IPS-11a (cell line): ENCODE results near the gene C1QTNF1.
"Not testable (repeated sequence)": the region's sequence is repeated elsewhere in the genome, so short reads cannot be mapped to it uniquely, and the experiment has no call there.

Experiments
- H3K4me3 ChIP-seq: one replicate; pipeline ENCODE4 v1.5.1; 2013; ENCODE audit warnings: low read depth, low read length, control low read depth

C1QTNF1 gene

DNA sequence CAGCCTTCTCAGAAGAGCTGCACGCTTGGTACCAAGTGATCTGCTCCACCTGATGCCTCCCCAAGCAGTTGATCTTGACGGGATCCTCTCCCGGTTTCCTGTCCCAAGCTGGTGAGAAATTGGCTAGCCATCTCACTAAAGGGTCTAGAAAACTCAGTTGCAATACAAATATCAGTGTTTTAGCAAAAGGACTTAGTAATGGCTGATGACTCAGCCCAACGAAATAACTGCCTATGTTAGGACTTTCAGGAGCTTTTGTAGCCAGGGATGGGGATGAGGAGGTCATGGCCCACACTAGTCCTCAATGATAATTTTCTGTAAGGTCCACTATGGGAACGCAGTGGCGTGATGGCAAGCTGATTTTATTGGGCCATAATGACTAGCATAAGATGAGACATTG, 27.3 kb downstream of the C1QTNF1 start:
- no peak overlapping the region for H3K4me3 ChIP-seq

DNA sequence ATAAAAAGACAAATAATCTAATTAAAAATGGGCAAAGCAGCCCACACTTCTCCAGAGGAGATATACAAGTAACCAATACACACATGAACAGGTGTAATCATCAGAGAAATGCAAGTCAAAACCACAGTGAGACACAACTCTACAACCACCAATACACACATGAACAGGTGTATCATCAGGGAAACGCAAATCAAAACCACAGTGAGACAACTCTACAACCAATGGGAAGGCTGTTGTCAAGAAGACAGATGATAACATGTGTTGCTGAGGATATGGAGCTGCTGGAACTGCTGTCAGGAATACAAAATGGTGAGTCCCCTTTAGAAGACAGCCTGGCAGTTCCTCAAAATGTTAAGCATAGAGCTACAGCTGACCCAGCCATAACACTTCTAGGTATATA, 28.2 kb downstream of the C1QTNF1 start:
- no peak overlapping the region for H3K4me3 ChIP-seq

DNA sequence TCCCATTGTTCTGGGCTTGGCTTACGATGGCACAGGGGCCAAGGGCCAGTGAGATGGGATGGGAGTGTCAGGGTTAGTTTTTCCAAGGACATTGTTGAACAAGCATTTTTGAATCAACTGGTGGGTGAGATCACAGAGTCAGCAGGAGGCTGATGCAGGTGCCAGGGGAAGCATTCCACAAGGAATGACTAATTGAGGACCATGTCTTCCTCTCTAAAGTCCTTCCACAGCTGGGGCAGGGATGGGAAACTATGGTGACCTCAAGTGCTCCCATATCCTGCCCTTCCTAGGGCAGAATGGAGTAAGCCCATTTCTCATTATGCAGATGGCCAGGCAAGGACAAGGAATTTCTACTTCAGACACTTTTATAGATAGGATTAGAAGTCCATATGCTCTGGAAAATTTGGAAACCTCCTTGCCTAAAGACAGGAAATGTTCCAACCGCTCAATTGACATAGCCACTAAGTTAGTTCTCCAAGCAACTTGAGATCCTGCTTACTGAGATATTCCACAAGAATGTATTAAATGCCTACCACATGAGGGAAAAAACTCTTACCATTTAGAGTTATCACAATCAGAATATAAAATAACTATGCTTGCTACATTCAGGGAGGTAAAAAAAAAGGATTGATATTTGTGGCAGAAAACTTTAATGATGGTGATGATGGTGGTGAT, 29.4 kb downstream of the C1QTNF1 start:
- no peak overlapping the region for H3K4me3 ChIP-seq

DNA sequence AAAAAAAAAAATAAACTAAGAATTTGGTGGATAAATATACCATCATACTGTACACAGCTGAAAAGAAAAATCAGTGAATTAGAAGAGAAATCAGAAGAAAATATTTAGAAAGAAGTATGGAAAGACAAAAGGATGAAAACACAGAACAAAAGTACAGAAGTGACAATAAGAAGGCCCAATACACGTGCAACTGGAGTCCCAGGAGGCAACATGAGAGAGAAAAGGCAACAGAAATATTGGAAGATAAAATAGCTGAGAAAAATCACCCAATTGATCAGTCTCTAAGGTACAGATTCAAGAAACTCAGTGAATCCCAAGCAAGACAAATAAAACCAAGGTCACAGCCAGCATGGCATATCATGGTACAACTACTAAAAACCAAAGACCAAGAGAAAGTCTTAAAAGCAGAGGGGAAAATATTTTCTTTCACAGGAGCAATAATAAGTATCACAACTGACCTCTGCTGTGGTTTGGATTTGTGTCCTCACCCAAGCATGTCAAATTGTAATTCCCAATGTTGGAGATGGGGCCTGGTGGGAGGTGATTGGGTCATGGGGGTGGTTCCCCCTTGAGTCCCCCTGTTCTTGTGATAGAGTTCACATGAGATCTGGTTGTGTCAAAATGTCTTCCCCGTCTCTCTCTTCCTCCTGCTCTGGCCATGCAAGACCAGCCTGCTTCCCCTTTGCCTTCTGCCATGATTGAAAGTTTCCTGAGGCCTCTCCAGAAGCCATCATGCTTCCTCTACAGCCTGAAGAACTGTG, 30.4 kb downstream of the C1QTNF1 start:
- no peak overlapping the region for H3K4me3 ChIP-seq

DNA sequence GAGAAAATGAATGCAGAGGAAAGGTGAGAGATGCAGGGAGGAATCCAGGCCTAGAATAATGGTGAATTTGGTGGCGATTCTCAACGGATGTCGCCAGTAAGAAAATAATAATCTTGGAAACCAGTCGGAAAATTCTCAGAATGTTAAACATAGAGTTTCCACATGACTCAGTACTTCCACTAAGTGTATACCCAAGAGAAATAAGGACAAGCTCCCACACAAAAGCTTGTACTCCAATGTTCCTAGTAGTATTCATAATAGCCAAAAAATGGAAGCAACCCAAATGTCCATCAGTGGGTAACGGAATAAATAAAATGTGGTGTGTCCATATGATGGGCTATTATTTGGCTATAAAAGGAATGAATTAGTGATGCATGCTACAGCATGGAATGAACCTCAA, 31.2 kb downstream of the C1QTNF1 start:
- H3K4me3 ChIP-seq, result no peak overlapping the region

DNA sequence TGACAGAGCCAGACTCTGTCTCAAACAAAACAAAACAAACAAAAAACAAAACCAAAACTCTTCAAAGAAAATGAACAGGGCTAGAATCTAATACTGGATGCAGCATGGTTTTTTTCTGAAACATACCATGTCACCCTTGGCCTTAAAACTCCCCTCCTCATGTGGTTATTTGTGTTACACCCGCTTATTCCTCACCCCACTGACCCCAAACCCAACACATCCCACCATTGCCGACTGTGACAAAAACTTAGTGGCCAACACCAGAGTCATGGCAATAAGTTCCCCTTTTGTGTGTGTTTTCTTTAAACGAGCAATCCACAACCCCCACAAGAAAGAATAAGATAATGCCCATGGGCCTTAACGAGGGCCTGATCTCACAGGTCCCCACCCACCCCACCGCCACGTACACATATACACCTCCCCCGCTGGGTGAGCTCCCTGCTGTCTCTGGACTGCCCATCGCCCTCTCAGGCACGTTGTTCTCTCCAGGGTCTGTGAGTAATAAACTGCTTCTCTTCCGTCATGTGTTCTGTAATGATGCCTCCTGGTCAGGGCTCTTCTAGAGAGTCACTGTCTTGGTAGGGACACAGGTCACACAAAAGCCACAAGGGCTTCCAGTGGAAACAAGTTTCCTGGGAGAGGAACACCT, 33.9 kb downstream of the C1QTNF1 start:
- no peak overlapping the region for H3K4me3 ChIP-seq

DNA sequence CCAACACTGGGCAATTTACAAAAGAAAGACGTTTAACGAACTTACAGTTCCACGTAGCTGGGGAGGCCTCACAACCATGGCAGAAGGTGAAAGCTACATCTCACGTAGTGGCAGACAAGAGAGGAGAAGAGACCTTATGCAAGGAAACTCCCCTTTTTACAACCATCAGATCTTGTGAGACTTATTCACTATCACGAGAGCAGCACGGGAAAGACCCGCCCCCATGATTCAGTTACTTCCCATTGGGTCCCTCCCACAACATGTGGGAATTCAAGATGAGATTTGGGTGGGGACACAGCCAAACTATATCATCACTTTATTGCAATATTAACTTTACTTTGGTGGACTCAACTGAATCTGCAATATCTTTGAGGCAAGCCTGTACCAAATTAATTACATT, 38.7 kb downstream of the C1QTNF1 start:
- H3K4me3 ChIP-seq, result no peak overlapping the region

DNA sequence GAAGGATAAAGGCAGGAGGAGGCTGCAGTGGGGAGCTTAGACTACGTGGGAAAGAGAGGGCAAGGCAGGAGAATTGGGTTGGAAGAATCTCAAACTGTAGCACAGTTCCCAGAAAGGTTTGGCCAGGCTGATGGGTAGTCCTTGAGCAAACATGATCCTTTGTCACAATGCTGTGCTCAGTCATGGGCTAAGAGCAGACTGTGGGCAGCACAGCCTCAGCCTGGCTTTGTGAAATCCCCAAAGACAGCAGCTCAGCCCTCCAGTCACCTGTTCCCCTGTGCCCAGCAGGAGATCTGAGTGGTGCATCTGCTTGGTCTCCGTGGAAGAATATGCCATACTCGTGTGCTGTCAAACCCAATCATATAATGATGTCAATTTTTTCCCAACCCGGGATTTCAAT, 40.1 kb downstream of the C1QTNF1 start:
- no peak overlapping the region for H3K4me3 ChIP-seq

DNA sequence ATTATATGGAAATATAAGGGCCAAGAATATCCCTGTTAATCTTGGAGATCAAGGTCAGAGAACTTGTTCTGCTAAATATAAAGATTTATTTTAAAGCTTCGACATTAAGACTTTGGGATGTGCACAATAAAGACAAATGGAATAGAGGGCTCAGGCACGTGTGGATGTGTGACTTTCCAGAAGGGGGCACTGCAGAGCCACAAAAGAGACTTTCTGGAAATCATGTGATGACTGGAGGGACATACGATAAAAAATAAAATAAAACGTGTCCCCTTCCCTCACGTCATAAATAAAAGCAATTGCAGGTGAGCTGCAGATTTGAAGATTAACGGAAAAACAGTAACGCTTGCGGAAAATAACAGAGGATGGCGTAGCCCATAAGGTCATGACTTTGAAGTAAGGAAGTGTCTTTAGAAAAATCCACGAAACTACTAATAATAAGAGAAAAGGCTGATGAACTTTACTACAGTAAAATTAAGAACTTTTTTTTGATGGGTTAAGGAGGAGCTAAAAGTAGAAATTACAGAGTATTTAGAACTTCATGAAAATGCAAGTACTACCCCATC, 41.2 kb downstream of the C1QTNF1 start:
- no peak overlapping the region for H3K4me3 ChIP-seq

DNA sequence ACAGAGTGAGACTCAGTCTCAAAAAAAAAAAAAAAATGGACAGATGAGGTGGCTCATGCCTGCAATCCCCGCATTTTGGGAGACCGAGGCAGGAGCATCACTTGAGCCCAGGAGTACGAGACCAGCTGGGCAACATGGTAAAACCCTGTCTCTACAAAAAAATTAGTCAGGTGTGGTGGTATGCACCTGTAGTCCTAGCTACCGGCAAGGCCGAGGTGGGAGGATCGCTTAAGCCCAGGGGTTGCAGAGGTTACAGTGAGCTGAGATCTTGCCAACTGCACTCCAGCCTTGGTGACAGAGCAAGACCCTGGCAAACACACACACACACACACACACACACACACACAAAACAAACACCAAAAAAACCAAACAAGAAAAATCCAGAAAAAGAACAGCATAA, 43.0 kb downstream of the C1QTNF1 start:
- no peak overlapping the region for H3K4me3 ChIP-seq

DNA sequence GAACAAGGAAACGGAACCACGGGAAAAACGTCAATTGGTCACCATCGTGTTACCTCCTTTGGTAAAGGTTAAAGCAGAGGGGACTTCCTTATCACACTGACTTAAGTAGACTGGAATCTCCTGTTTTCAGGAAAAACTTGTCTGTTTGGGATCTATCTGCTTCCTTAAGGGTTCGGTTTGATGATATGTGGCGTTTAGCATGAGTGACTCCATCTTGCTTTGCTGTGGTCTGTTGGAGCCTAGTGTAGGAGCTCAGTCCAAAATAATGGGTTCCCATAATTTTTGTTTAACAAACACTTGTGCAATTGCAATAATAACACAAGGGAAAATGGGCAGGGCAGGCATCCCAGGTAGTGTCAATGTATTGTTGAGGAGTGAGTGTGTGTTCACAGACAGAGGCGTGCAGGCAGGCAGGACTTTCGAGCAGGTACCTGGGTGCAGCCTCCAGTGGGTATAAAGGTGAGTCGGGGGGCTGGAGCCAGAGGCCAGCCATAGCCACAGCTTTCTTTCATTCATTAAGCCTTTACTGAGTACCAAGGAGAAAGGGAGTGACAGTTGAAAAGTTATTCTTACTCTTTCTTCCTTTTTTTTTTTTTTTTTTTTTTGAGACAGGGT, 46.4 kb downstream of the C1QTNF1 start:
- H3K4me3 ChIP-seq, result no peak overlapping the region

DNA sequence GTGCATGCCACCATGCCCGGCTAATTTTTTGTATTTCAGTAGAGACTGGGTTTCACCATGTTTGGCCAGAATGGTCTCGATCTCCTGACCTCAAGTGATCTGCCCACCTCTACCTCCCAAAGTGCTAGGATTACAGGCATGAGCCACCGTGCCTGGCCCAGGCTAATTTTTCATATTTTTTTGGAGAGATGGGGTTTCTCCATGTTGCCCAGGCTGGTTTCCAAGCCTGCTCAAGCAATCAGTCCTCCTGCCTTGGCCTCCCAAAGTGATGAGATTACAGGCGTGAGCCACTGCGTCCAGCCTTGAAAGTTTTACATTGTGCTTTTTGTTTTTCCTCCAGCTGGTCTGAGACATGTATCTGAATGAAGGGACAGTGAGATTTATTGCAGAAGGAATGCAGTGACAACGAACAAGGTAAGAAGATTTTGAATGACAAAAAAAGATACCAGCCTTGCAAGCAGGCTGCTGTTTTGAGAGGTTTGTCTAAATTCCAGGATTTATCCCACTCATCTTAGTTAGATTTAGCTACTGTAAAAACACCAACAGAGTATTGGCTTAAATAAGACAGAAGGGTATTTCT, 47.3 kb downstream of the C1QTNF1 start:
- no peak overlapping the region for H3K4me3 ChIP-seq

DNA sequence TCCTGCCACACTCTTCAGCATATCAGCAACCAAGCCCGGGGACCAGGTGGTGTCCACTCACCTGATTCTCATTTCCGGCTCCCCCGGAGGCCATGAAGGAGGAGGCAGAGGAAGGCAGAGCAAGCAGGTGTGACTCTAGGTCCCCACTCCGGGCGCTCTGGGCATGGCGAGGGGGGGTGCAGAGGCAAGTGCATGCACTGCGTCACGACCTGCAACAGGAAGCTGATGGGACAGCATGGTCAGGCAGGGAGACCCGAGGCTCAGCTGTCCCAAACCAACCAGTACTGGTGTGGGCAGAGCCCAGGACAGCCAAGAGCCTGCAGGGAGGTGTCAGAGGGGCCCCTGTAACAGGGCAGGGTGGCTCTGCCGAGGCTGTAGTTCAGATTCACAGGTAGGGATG, 48.6 kb downstream of the C1QTNF1 start:
- no peak overlapping the region for H3K4me3 ChIP-seq

DNA sequence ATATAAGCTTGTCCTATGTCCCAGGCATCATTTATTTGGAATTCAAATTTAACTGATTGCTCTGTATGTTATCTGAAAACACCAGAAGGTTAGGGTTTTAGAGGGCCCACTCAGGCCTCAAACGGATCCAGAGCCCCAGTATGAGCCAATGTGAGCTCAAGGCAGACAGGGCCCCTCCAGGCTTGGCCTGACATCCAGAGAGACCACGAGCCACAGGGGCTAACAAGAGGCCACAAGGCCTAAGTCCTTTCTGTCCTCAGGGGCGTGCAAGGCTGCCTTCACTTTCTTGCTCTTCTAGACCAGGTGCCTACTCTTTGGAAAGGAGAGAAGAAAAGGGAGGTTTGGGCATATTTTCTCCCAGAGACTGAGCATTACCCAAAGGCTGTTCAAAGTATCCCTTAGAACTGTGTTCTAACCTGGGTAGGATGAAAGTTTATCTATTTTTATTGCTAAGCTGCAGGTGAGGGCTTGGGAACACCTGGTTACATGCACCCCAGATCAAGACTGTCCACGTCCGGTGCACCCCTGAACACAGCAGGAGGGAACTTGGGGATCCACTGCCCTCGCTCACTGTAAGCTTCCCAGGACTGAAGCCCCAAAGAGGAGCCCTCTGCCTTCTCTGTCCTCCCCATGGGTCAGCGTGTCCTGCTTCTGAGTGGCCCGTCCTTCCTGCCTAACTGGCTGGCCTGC, 49.2 kb downstream of the C1QTNF1 start:
- no peak overlapping the region for H3K4me3 ChIP-seq

DNA sequence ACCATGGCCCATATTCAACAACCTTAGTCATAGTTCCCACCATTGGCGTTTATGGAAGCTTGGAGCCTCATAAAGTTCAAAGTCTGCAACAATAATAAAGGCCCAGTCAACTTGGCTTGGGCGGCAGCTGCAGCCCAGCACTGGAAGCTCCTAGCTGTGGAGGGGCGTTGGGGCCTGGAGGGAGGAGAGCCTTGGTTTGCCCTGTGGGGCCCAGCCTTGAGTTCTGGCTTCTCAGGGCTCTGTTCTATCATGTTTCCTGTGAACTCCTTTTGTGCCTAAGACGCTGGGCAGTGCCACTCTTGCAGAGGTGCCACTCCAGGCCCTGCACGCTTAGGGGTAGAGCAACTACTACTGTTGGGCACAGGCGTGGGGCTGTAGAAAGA, 49.7 kb downstream of the C1QTNF1 start:
- no peak overlapping the region for H3K4me3 ChIP-seq

DNA sequence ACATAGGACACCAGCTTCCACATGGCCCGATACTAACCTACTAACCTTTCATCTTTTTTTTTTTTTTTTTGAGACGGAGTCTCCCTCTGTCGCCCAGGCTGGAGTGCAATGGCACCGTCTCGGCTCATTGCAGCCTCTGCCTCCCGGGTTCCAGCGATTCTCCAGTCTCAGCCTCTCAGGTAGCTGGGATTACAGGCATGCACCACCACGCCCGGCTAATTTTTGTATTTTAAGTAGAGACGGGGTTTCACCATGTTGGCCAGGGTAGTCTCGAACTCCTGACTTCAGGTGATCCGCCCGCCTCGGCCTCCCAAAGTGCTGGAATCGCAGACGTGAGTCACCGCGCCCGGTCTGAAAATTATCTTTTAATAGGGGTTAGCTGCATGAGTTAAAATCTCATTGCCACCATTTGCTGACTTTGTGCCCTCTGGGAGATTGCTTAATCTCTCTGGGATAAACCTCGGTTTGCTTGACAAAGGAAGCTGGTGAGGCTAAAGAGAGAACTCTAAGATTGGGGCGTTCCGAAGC, 50.2 kb downstream of the C1QTNF1 start:
- H3K4me3 ChIP-seq, result not testable (repeated sequence)

DNA sequence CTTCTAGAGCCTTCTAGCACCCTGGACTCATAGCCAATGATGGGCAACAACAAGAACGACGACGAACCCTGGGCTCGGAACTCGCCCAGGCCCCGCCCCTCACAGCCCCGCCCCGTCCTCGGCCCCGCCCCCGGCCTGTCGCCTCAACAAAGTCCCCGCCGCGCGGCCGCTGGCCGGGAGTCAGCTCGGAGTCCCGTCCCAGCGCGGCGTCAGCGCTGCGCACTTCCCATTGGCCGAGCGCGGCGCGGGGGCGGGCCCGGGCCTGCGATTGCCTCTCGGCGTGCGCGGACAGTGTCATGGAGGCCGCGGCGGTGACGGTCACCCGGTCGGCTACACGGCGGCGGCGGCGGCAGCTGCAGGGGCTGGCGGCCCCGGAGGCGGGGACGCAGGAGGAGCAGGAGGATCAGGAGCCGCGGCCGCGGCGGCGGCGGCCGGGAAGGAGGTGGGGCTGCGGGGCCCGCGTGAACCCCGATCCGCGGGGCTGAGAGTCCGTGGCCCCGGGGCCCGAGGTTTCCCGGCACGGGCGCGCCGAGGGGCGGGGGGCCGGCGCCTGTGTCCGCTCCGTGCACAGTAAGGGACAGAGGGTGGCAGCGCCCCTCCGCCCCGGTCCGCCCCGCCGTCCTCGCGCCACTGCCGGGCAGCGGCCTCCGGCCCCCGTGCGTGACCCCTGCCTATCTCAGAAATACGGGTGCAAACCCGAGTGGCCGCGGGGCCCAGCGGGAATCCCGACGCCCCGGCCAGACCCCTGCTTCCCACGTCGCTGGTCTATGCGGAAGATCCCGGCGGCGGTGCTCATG, 50.9 kb downstream of the C1QTNF1 start, which contains the start of gene ENGASE:
Gene ENGASE (plus strand): TSS at position 176 of the 797 bp plus-strand sequence. CDS start 121 bp downstream, at position 297.
- peak within 1 kb of the TSS; percentile 54 for H3K4me3 ChIP-seq

DNA sequence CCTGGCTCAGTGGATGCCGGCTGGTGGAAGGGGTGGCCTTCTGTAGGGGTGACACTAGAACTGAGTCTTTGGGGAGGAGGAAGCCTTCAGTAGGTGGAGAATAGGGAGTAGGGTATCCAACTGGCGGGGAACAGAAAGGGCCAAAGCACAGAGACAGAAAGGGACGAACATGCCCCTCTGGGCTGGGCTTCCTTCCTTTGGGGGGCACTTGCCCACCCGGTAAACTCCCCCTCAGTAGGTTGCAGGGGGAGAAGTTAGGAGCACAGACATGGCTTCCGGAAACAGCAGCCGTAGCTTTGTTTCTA, 51.4 kb downstream of the C1QTNF1 start:
- peak overlapping the region; percentile 54 for H3K4me3 ChIP-seq

DNA sequence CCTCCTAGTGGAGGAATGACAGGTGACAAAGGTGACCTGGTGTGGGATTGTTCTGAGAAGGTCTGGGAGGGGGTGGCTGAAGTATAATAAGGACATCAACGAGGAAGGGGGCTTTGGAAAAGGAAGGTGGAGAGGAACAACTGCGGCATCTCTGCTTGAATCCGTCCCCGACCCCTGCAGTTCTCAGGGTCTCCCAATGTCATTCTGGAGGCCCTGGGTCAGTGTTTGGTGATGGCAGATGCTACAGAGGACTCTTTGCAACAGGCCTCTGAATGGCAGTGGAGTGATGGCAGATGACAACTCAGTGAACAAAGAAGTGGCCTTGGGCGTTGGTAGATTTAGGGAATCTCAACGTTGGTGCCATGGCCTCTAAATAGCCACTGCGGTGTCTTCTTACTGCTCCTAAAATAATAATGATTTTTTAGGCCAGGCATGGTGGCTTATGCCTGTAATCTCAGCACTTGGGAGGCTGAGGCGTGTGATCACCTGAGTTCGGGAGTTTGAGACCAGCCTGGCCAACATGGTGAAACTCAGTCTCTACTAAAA, 52.0 kb downstream of the C1QTNF1 start:
- no peak overlapping the region for H3K4me3 ChIP-seq
